GM12874 (cell line): Measurements from ENCODE around the gene MLXIPL.

Experiments
- TF ChIP-seq, protein P1 (sequence below): IDR thresholded peaks from 2 replicates; pipeline ENCODE4 v1.5.1; 2011; ENCODE audit warnings: low read depth, mild to moderate bottlenecking, control low read depth, low read length, moderate library complexity; ENCODE audit not compliant: insufficient read depth

Gene MLXIPL

GRCh38 chr7:73555411-73555982, 68.8 kb downstream of the MLXIPL start:
- TF ChIP-seq, protein P1, sequence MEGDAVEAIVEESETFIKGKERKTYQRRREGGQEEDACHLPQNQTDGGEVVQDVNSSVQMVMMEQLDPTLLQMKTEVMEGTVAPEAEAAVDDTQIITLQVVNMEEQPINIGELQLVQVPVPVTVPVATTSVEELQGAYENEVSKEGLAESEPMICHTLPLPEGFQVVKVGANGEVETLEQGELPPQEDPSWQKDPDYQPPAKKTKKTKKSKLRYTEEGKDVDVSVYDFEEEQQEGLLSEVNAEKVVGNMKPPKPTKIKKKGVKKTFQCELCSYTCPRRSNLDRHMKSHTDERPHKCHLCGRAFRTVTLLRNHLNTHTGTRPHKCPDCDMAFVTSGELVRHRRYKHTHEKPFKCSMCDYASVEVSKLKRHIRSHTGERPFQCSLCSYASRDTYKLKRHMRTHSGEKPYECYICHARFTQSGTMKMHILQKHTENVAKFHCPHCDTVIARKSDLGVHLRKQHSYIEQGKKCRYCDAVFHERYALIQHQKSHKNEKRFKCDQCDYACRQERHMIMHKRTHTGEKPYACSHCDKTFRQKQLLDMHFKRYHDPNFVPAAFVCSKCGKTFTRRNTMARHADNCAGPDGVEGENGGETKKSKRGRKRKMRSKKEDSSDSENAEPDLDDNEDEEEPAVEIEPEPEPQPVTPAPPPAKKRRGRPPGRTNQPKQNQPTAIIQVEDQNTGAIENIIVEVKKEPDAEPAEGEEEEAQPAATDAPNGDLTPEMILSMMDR, result no peak

DNA sequence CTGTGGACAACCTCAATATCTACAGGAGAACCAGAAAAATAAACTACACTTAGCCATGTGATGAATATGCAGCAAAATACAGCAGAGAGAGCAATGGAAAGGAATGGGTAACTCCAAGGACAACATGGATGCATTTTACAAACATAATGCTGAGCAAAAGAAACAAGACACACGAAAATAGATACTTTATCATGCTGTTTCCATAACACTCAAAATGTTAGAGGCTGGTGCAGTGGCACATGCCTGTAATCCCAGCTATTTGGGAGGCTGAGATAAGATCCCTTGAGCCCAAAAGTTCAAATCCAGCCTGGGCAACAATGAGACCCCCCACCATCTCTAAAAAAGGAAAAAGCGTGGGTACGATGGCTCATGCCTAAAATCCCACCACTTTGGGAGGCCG, 75.1 kb downstream of the MLXIPL start:
- TF ChIP-seq, protein P1, result no peak

- TF ChIP-seq, protein P1, result no peak
Measured at GRCh38 chr7:73547841-73548240, 76.5 kb downstream of the MLXIPL start.

DNA sequence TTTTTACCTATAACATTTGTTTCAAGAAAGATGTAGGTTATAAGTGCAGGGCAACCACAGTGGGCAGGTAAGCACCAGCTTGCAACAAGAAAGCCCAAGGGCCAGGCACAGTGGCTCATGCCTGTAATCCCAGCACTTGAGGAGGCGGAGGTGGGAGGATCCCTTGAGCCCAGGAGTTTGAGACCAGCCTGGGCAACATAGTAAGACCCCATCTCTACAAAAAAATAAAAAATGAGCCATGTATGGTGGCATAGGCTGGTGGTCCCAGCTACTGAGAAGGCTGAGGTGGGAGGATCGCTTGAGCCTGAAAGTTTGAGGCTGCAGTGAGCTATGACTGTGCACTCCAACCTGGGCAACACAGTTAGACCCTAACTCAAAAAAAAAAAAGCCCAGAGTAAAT, 79.6 kb downstream of the MLXIPL start:
- TF ChIP-seq, protein P1, result no peak
